ENCODE results near the gene OTOF.

Gene OTOF

GRCh38 chr2:26448651-26449050 lies 29.3 kb downstream of the OTOF start:
- POLR2A ChIA-PET, result no interaction called here
- DNase-seq (ENCODE audit: extremely low spot score), result no peak
- CTCF ChIA-PET, result no interaction called here
- TF ChIP-seq FOXM1 (IDR thresholded peaks at IDR 0.05; ENCODE audit: borderline replicate concordance), result no peak
- TF ChIP-seq FOXK2 (IDR thresholded peaks at IDR 0.05), result no peak
- TF ChIP-seq HDGF (IDR thresholded peaks at IDR 0.05; ENCODE audit: borderline replicate concordance), result no peak
- no peak for TF ChIP-seq BHLHE40 (IDR thresholded peaks at IDR 0.05; ENCODE audit: borderline replicate concordance)
- TF ChIP-seq CTBP1 (IDR thresholded peaks at IDR 0.05; ENCODE audit: borderline replicate concordance), result no peak
- TF ChIP-seq LEF1 (IDR thresholded peaks at IDR 0.05; ENCODE audit: borderline replicate concordance), result no peak
- no peak for TF ChIP-seq ELF4 (IDR thresholded peaks at IDR 0.05)
- TF ChIP-seq NFRKB (IDR thresholded peaks at IDR 0.05), result no peak
- TF ChIP-seq PKNOX1 (IDR thresholded peaks at IDR 0.05), result no peak
- no peak for TF ChIP-seq FOXA1 (IDR thresholded peaks at IDR 0.05)
- no peak for TF ChIP-seq SUZ12 (IDR thresholded peaks at IDR 0.05)
- TF ChIP-seq TARDBP (IDR thresholded peaks at IDR 0.05), result no peak
- no peak for TF ChIP-seq ZNF384 (IDR thresholded peaks at IDR 0.05)
- no peak for TF ChIP-seq ARNT (IDR thresholded peaks at IDR 0.05)
- no peak for TF ChIP-seq SP1 (IDR thresholded peaks at IDR 0.05)
- no peak for TF ChIP-seq L3MBTL2 (conservative IDR thresholded peaks at IDR 0.05)

GRCh38 chr2:26444236-26444635 lies 33.7 kb downstream of the OTOF start:
- no peak for DNase-seq (ENCODE audit: extremely low spot score)
- POLR2A ChIA-PET, result no interaction called here
- CTCF ChIA-PET, result interaction anchor here (1.5 kb wide), 1 partner anchor 58 kb away, joined by 3 read pairs; no protein-coding TSS in a partner anchor
- no peak for TF ChIP-seq CTBP1 (IDR thresholded peaks at IDR 0.05; ENCODE audit: borderline replicate concordance)
- no peak for TF ChIP-seq PKNOX1 (IDR thresholded peaks at IDR 0.05)
- no peak for TF ChIP-seq TARDBP (IDR thresholded peaks at IDR 0.05)
- no peak for TF ChIP-seq L3MBTL2 (conservative IDR thresholded peaks at IDR 0.05)
- TF ChIP-seq NFRKB (IDR thresholded peaks at IDR 0.05), result no peak
- no peak for TF ChIP-seq ELF4 (IDR thresholded peaks at IDR 0.05)
- no peak for TF ChIP-seq SUZ12 (IDR thresholded peaks at IDR 0.05)
- TF ChIP-seq ARNT (IDR thresholded peaks at IDR 0.05), result no peak
- no peak for TF ChIP-seq FOXM1 (IDR thresholded peaks at IDR 0.05; ENCODE audit: borderline replicate concordance)

- DNase-seq (ENCODE audit: extremely low spot score), result no peak
- CTCF ChIA-PET, result interaction anchor here (0.6 kb wide), 1 partner anchor 1968 kb away, joined by 5 read pairs; no protein-coding TSS in a partner anchor
- TF ChIP-seq BHLHE40 (IDR thresholded peaks at IDR 0.05; ENCODE audit: borderline replicate concordance), result no peak
- TF ChIP-seq SP1 (IDR thresholded peaks at IDR 0.05), result no peak
- no peak for TF ChIP-seq ARNT (IDR thresholded peaks at IDR 0.05)
- no peak for TF ChIP-seq PKNOX1 (IDR thresholded peaks at IDR 0.05)
- no peak for TF ChIP-seq ELF4 (IDR thresholded peaks at IDR 0.05)
- no peak for TF ChIP-seq SUZ12 (IDR thresholded peaks at IDR 0.05)
- TF ChIP-seq FOXA1 (IDR thresholded peaks at IDR 0.05), result no peak
- no peak for TF ChIP-seq LEF1 (IDR thresholded peaks at IDR 0.05; ENCODE audit: borderline replicate concordance)
- no peak for TF ChIP-seq TARDBP (IDR thresholded peaks at IDR 0.05)
- TF ChIP-seq FOXK2 (IDR thresholded peaks at IDR 0.05), result no peak
- TF ChIP-seq CTBP1 (IDR thresholded peaks at IDR 0.05; ENCODE audit: borderline replicate concordance), result no peak
- TF ChIP-seq NFRKB (IDR thresholded peaks at IDR 0.05), result no peak
- TF ChIP-seq ZNF384 (IDR thresholded peaks at IDR 0.05), result no peak
- no peak for TF ChIP-seq FOXM1 (IDR thresholded peaks at IDR 0.05; ENCODE audit: borderline replicate concordance)
- POLR2A ChIA-PET, result no interaction called here
Observed at GRCh38 chr2:26442707-26443106, 35.2 kb downstream of the OTOF start.

GRCh38 chr2:26442301-26442700 lies 35.6 kb downstream of the OTOF start:
- no peak for DNase-seq (ENCODE audit: extremely low spot score)
- ChIA-PET POLR2A (no interaction called here), CTCF (interaction anchor here (0.6 kb wide), 1 partner anchor 1968 kb away, joined by 5 read pairs; no protein-coding TSS in a partner anchor)
- TF ChIP-seq ELF4 (IDR thresholded peaks at IDR 0.05) (no peak), FOXA1 (IDR thresholded peaks at IDR 0.05) (no peak), FOXK2 (IDR thresholded peaks at IDR 0.05) (no peak), BHLHE40 (IDR thresholded peaks at IDR 0.05; ENCODE audit: borderline replicate concordance) (no peak), LEF1 (IDR thresholded peaks at IDR 0.05; ENCODE audit: borderline replicate concordance) (no peak), NFRKB (IDR thresholded peaks at IDR 0.05) (no peak), ARNT (IDR thresholded peaks at IDR 0.05) (no peak), CTBP1 (IDR thresholded peaks at IDR 0.05; ENCODE audit: borderline replicate concordance) (no peak), ZNF384 (IDR thresholded peaks at IDR 0.05) (no peak), PKNOX1 (IDR thresholded peaks at IDR 0.05) (no peak), TARDBP (IDR thresholded peaks at IDR 0.05) (no peak), HDGF (IDR thresholded peaks at IDR 0.05; ENCODE audit: borderline replicate concordance) (no peak), SUZ12 (IDR thresholded peaks at IDR 0.05) (no peak), FOXM1 (IDR thresholded peaks at IDR 0.05; ENCODE audit: borderline replicate concordance) (no peak)

GRCh38 chr2:26438926-26439325 lies 39.0 kb downstream of the OTOF start:
- no peak for TF ChIP-seq SP1 (IDR thresholded peaks at IDR 0.05)
- CTCF ChIA-PET, result no interaction called here
- no peak for DNase-seq (ENCODE audit: extremely low spot score)
- POLR2A ChIA-PET, result no interaction called here

GRCh38 chr2:26438526-26438925 lies 39.4 kb downstream of the OTOF start:
- DNase-seq (ENCODE audit: extremely low spot score), result no peak
- ChIA-PET POLR2A (no interaction called here), CTCF (no interaction called here)
- TF ChIP-seq ELF4 (IDR thresholded peaks at IDR 0.05) (no peak), FOXM1 (IDR thresholded peaks at IDR 0.05; ENCODE audit: borderline replicate concordance) (no peak), NFRKB (IDR thresholded peaks at IDR 0.05) (no peak), ZNF384 (IDR thresholded peaks at IDR 0.05) (no peak), PKNOX1 (IDR thresholded peaks at IDR 0.05) (no peak), SP1 (IDR thresholded peaks at IDR 0.05) (no peak), BHLHE40 (IDR thresholded peaks at IDR 0.05; ENCODE audit: borderline replicate concordance) (no peak), ARNT (IDR thresholded peaks at IDR 0.05) (no peak), FOXK2 (IDR thresholded peaks at IDR 0.05) (no peak), HDGF (IDR thresholded peaks at IDR 0.05; ENCODE audit: borderline replicate concordance) (no peak), CTBP1 (IDR thresholded peaks at IDR 0.05; ENCODE audit: borderline replicate concordance) (no peak), L3MBTL2 (conservative IDR thresholded peaks at IDR 0.05) (no peak), SUZ12 (IDR thresholded peaks at IDR 0.05) (no peak)
